Measurements from ENCODE around the gene CHSY3. TPM values are rescaled to one million over a fixed set of nuclear protein-coding genes. Genes with fewer than 3 reads are reported as not detected.
"Not testable (repeated sequence)": the region's sequence is repeated elsewhere in the genome, so short reads cannot be mapped to it uniquely, and the experiment has no call there.

Gene CHSY3
- total RNA-seq, 1 donor from 2014 or later: 3.1 TPM

GRCh38 chr5:130164966-130165365 is 260.7 kb downstream of the CHSY3 start:
- DNase-seq (ENCODE audit: low spot score): no peak

GRCh38 chr5:130166839-130167490 is 262.7 kb downstream of the CHSY3 start:
- no peak for DNase-seq (ENCODE audit: low spot score)

- DNase-seq (ENCODE audit: low spot score): no peak
These were observed 263.9 kb downstream of the CHSY3 start for GRCh38 chr5:130168211-130168610.

GRCh38 chr5:130171699-130172098 is 267.4 kb downstream of the CHSY3 start:
- no peak for DNase-seq (ENCODE audit: low spot score)

- DNase-seq (ENCODE audit: low spot score): no peak
These were observed 278.9 kb downstream of the CHSY3 start for GRCh38 chr5:130183115-130183514.

GRCh38 chr5:130189961-130190360 is 285.7 kb downstream of the CHSY3 start:
- DNase-seq (ENCODE audit: low spot score): no peak

GRCh38 chr5:130198927-130199326 is 294.7 kb downstream of the CHSY3 start:
- DNase-seq (ENCODE audit: low spot score): no peak

GRCh38 chr5:130206686-130207085 is 302.4 kb downstream of the CHSY3 start:
- no peak for DNase-seq (ENCODE audit: low spot score)

- DNase-seq (ENCODE audit: low spot score): no peak
These were observed 309.3 kb downstream of the CHSY3 start for GRCh38 chr5:130213607-130214006.

GRCh38 chr5:130216286-130216685 is 312.0 kb downstream of the CHSY3 start:
- no peak for DNase-seq (ENCODE audit: low spot score)

GRCh38 chr5:130222573-130222972 is 318.3 kb downstream of the CHSY3 start:
- no peak for DNase-seq (ENCODE audit: low spot score)

GRCh38 chr5:130226556-130226955 is 322.3 kb downstream of the CHSY3 start:
- DNase-seq (ENCODE audit: low spot score): not testable (repeated sequence)

- DNase-seq (ENCODE audit: low spot score): no peak
These were observed 323.4 kb downstream of the CHSY3 start for GRCh38 chr5:130227699-130228098.

GRCh38 chr5:130231786-130232185 is 327.5 kb downstream of the CHSY3 start:
- no peak for DNase-seq (ENCODE audit: low spot score)

GRCh38 chr5:130234816-130235215 is 330.6 kb downstream of the CHSY3 start:
- no peak for DNase-seq (ENCODE audit: low spot score)

Other genes starting within 250 kb of the CHSY3 start
- not detected for gene MINAR2, start 156.4 kb upstream of the CHSY3 start, total RNA-seq

All from mucosa of gallbladder (tissue), 1 donor.